HEK293T (cell line): Measurements from ENCODE around the gene HGF.

Experiments used
- CTCF ChIA-PET: fragments of 350-600 bp; formaldehyde crosslinking; extraction: SDS; loops from one replicate; lab custom pipeline; 2021; ENCODE audit warnings: antibody characterized with exemption, inconsistent platforms; lab: Yijun Ruan, JAX
- POLR2A ChIA-PET: fragments of 350-600 bp; formaldehyde crosslinking; extraction: SDS; loops from one replicate; lab custom pipeline; 2020; ENCODE audit warnings: antibody characterized with exemption, inconsistent platforms; lab: Yijun Ruan, JAX
- DNase-seq: peaks from one replicate; pipeline ENCODE4 v3.0.0; 2012; ENCODE audit warnings: mixed read lengths; ENCODE audit errors: extremely low spot score
- ARNT ChIP-seq: fragments of 450-650 bp; IDR thresholded peaks from 2 replicates; pipeline ENCODE4 v1.6.1; 2017; ENCODE audit warnings: mild to moderate bottlenecking
- BHLHE40 ChIP-seq: fragments of 450-650 bp; IDR thresholded peaks from 2 replicates; pipeline ENCODE4 v1.6.1; 2016; ENCODE audit warnings: mild to moderate bottlenecking, moderate library complexity, borderline replicate concordance
- CTBP1 ChIP-seq: fragments of 450-650 bp; IDR thresholded peaks from 2 replicates; pipeline ENCODE4 v1.6.1; 2016; ENCODE audit warnings: borderline replicate concordance
- ELF4 ChIP-seq: fragments of 450-650 bp; IDR thresholded peaks from 2 replicates; pipeline ENCODE4 v1.6.1; 2017; ENCODE audit warnings: antibody characterized with exemption
- FOXA1 ChIP-seq: fragments of 450-650 bp; IDR thresholded peaks from 2 replicates; pipeline ENCODE4 v1.6.1; 2016; ENCODE audit warnings: mild to moderate bottlenecking
- FOXK2 ChIP-seq: fragments of 450-650 bp; IDR thresholded peaks from 2 replicates; pipeline ENCODE4 v1.6.1; 2016; ENCODE audit warnings: mild to moderate bottlenecking
- FOXM1 ChIP-seq: fragments of 450-650 bp; IDR thresholded peaks from 2 replicates; pipeline ENCODE4 v1.6.1; 2017; ENCODE audit warnings: mild to moderate bottlenecking, borderline replicate concordance
- HDGF ChIP-seq: fragments of 450-650 bp; IDR thresholded peaks from 2 replicates; pipeline ENCODE4 v1.6.1; 2017; ENCODE audit warnings: antibody characterized with exemption, borderline replicate concordance
- L3MBTL2 ChIP-seq: fragments of 450-650 bp; conservative IDR thresholded peaks from 2 replicates; pipeline ENCODE4 v1.6.1; 2016; ENCODE audit warnings: mild to moderate bottlenecking
- LEF1 ChIP-seq: fragments of 450-650 bp; IDR thresholded peaks from 2 replicates; pipeline ENCODE4 v1.6.1; 2017; ENCODE audit warnings: mild to moderate bottlenecking, borderline replicate concordance
- NFRKB ChIP-seq: fragments of 450-650 bp; IDR thresholded peaks from 2 replicates; pipeline ENCODE4 v1.6.1; 2016; ENCODE audit warnings: mild to moderate bottlenecking, moderate library complexity
- PKNOX1 ChIP-seq: fragments of 450-650 bp; IDR thresholded peaks from 2 replicates; pipeline ENCODE4 v1.6.1; 2016
- SP1 ChIP-seq: fragments of 450-650 bp; IDR thresholded peaks from 2 replicates; pipeline ENCODE4 v1.6.1; 2017
- SUZ12 ChIP-seq: fragments of 450-650 bp; IDR thresholded peaks from 2 replicates; pipeline ENCODE4 v1.6.1; 2016; ENCODE audit warnings: mild to moderate bottlenecking
- TARDBP ChIP-seq: fragments of 450-650 bp; IDR thresholded peaks from 2 replicates; pipeline ENCODE4 v1.6.1; 2016
- ZNF384 ChIP-seq: fragments of 450-650 bp; IDR thresholded peaks from 2 replicates; pipeline ENCODE4 v1.6.1; 2016

HGF gene

GRCh38 chr7:81803267-81803666 lies 33.4 kb upstream of the HGF start:
- ChIA-PET CTCF (no interaction called here), POLR2A (no interaction called here)
- DNase-seq: no peak
- TF ChIP-seq NFRKB (no peak), PKNOX1 (peak; percentile 76)

- CTCF ChIA-PET: no interaction called here
- POLR2A ChIA-PET: no interaction called here
- TF ChIP-seq CTBP1 (no peak), PKNOX1 (no peak), SP1 (no peak), L3MBTL2 (no peak), NFRKB (no peak), TARDBP (no peak), FOXK2 (no peak), FOXA1 (no peak), SUZ12 (no peak)
- no peak for DNase-seq
These were observed 32.4 kb upstream of the HGF start for GRCh38 chr7:81802251-81802650.

GRCh38 chr7:81801532-81801931 lies 31.7 kb upstream of the HGF start:
- CTCF ChIA-PET: no interaction called here
- POLR2A ChIA-PET: interaction anchor here (1.2 kb wide), 1 partner anchor 31 kb away, joined by 3 read pairs; no protein-coding TSS in a partner anchor
- no peak for TF ChIP-seq PKNOX1
- TF ChIP-seq FOXM1: no peak
- TF ChIP-seq FOXA1: no peak
- TF ChIP-seq BHLHE40: no peak
- no peak for TF ChIP-seq ZNF384
- TF ChIP-seq SP1: no peak
- TF ChIP-seq LEF1: no peak
- TF ChIP-seq ELF4: no peak
- no peak for TF ChIP-seq SUZ12
- no peak for TF ChIP-seq CTBP1
- no peak for TF ChIP-seq HDGF
- no peak for TF ChIP-seq NFRKB
- no peak for TF ChIP-seq ARNT
- TF ChIP-seq L3MBTL2: no peak
- TF ChIP-seq FOXK2: no peak
- TF ChIP-seq TARDBP: no peak
- no peak for DNase-seq

- POLR2A ChIA-PET: no interaction called here
- CTCF ChIA-PET: no interaction called here
- no peak for DNase-seq
- TF ChIP-seq FOXM1 (no peak), LEF1 (no peak), FOXA1 (no peak), ARNT (no peak), CTBP1 (no peak), HDGF (no peak), L3MBTL2 (no peak), ELF4 (no peak), FOXK2 (no peak), TARDBP (no peak), SUZ12 (no peak)
These were observed 22.0 kb upstream of the HGF start for GRCh38 chr7:81791568-81792518.

GRCh38 chr7:81790686-81791085 lies 20.8 kb upstream of the HGF start:
- ChIA-PET CTCF (interaction anchor here (1.4 kb wide), 1 partner anchor 21 kb away, joined by 3 read pairs; the partner anchor contains the start of gene HGF), POLR2A (no interaction called here)
- TF ChIP-seq SUZ12: no peak
- no peak for DNase-seq

- DNase-seq: no peak
- ChIA-PET CTCF (interaction anchor here (1.4 kb wide), 1 partner anchor 20 kb away, joined by 3 read pairs; the partner anchor contains the start of gene HGF), POLR2A (no interaction called here)
These were observed 20.3 kb upstream of the HGF start for GRCh38 chr7:81790120-81790500.

More at GRCh38 chr7:81790120-81790500, 20.3 kb upstream of the HGF start:
- 0 out of 2 replicates have a peak, but pooled peaks have one; percentile 6 for TF ChIP-seq PKNOX1
- TF ChIP-seq FOXA1: no peak
